ENCODE data around the gene MGAT5B. TPM values are rescaled to one million over a fixed set of nuclear protein-coding genes. Genes with fewer than 3 reads are reported as not detected.

MGAT5B gene
- total RNA-seq, 3 donors from 2014 or later = 0.18 to 0.41 (median 0.21) TPM

DNA sequence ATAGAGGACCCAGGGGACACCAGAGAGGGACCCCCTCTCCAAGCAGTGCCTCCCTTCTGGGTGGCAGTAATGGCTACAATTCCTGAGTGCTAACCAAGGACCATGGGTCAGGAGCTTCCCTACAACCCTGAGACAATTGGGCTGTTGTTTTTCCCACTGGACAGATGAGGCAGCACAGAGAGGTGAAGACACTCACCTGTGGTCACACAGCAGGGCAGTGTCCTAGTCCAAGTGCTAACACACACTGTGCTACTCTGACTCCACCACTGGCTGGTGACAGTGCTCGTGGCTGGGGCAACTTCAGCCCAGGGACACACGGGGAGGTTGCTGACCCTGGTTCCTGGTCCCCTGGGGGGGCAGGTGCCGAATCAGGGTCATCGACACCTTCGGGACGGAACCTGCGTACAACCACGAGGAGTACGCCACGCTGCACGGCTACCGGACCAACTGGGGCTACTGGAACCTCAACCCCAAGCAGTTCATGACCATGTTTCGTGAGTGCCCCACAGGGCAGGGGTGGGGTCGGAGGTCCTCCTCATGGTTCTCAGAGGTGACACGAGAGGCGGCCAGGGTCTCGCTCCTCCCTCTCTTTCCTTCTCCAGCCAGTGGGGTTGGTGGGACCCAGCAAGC, 58.1 kb downstream of the MGAT5B start:
- Mint-ChIP-seq H3K27me3 (ENCODE audit: low read depth) (peaks cover 7% of the 10 kb centered on the region), H3K4me1 (ENCODE audit: low read depth) (no peaks in the 10 kb centered on the region), H3K4me3 (no peak overlapping the region), H3K9me3 (no peaks in the 10 kb centered on the region), H3K36me3 (ENCODE audit: insufficient read depth) (no peaks in the 10 kb centered on the region)
- DNase-seq (no peak), ATAC-seq (no peak)

DNA sequence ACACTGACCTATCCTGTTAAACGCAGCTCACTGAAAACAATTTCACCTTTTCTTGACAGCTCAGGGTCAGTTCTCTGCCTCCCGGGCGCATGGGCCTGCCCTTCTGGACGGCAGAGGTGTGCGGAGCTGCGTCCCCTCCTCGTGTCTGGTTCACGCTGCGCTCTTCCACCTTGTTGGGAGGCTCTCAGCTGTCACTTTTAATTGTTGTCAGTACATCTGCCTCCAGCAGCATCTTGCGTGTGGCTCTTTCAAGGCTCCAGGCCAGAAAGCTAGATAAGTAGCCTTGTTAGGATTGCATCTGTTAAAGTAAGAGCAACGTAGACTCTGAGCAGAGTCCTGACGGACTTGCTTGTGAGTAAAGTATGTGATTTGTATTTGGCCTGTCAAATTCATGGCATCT, 59.4 kb downstream of the MGAT5B start:
- Mint-ChIP-seq H3K27me3 (ENCODE audit: low read depth) (peaks cover 7% of the 10 kb centered on the region), H3K9me3 (no peaks in the 10 kb centered on the region), H3K4me1 (ENCODE audit: low read depth) (no peaks in the 10 kb centered on the region), H3K36me3 (ENCODE audit: insufficient read depth) (no peaks in the 10 kb centered on the region), H3K4me3 (no peak overlapping the region)
- ATAC-seq = no peak
- DNase-seq = no peak

DNA sequence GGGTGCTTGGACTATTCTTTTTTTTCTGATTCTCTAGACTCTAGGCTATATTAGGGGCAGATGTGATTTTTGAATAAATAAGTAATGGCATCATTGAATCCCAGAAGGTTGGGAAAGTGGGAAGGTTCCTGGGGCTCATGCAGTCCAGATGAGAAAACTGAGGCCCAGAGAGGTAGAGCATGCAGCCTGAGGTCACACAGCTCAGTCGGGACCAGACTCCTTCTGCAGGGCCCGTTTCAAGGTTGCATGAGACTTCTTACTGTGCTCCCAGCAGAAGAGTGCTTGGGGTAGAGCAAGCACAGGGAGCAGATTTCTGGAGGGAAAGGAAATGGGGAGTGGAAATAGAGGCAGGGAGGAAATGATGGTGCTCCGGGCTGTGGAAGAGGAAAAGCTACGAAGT, 59.8 kb downstream of the MGAT5B start:
- DNase-seq (no peak), ATAC-seq (no peak)
- no peaks in the 10 kb centered on the region for H3K4me1 Mint-ChIP-seq (ENCODE audit: low read depth)
- no peaks in the 10 kb centered on the region for H3K36me3 Mint-ChIP-seq (ENCODE audit: insufficient read depth)
- no peak overlapping the region for H3K4me3 Mint-ChIP-seq
- no peaks in the 10 kb centered on the region for H3K9me3 Mint-ChIP-seq
- H3K27me3 Mint-ChIP-seq (ENCODE audit: low read depth) = peaks cover 7% of the 10 kb centered on the region

DNA sequence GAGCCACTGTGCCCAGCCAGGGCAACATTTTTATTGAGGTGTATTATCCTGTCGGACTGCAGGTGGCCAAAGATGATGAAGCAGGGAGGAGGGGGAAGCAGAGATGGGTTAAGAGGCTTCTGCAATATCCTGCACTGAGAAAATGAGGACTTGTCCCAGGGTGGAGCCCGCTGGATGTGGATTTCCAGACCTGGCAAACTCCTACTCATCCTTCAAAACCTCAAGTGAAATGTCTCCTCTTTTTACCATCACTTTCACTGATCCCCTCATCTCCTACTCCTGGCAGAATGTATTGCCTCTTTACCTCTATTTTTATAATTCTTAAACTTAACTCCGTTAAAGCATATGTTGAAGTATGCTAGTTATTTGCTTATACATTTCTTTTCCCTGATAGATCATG, 60.9 kb downstream of the MGAT5B start:
- Mint-ChIP-seq H3K4me3 (no peak overlapping the region), H3K9me3 (no peaks in the 10 kb centered on the region), H3K4me1 (ENCODE audit: low read depth) (no peaks in the 10 kb centered on the region), H3K27me3 (ENCODE audit: low read depth) (peaks cover 7% of the 10 kb centered on the region), H3K36me3 (ENCODE audit: insufficient read depth) (no peaks in the 10 kb centered on the region)
- DNase-seq (no peak), ATAC-seq (no peak)

DNA sequence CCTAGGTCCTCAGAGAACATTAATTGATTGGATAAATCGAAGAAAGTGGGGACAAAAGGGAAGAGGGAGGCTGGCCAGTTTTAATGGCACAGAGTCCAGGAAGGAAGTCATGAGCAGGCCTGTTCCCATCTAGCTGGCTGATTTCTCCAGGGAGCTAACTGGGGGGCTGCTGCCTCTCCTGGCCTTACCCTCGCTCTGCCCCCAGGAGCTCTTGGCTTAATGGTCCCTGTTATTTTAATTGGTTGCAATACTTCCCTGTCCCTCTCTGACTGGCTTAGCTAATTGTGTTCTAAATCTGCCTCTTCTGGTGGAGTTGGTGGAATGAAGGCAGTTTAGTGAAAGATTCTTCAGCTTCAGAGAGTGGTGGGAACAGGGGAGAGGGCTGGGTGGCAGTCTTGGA, 61.4 kb downstream of the MGAT5B start:
- H3K4me3 Mint-ChIP-seq = no peak overlapping the region
- peaks cover 7% of the 10 kb centered on the region for H3K27me3 Mint-ChIP-seq (ENCODE audit: low read depth)
- no peaks in the 10 kb centered on the region for H3K9me3 Mint-ChIP-seq
- no peak for ATAC-seq
- no peaks in the 10 kb centered on the region for H3K4me1 Mint-ChIP-seq (ENCODE audit: low read depth)
- no peak for DNase-seq
- H3K36me3 Mint-ChIP-seq (ENCODE audit: insufficient read depth) = no peaks in the 10 kb centered on the region

DNA sequence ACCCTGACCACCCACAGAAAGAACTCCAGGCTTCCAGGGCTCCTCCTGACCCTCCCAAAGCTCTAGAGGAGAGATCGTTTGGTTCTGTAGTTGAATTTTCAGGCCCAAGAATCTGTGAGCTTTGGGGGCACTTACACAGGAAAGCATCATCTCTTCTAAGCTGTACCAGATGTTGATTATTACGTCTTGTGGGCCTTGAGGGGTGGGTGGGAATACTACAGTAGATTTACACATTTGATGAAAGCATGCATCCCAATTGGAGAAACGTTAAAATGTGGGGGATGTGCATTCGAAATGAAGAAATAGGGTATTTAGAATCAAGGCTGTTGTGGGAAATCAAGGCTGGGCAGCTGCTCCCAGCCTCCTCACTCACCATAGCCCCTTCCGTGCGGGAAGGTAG, 61.9 kb downstream of the MGAT5B start:
- ATAC-seq (no peak), DNase-seq (no peak)
- H3K4me3 Mint-ChIP-seq = no peak overlapping the region
- no peaks in the 10 kb centered on the region for H3K4me1 Mint-ChIP-seq (ENCODE audit: low read depth)
- H3K36me3 Mint-ChIP-seq (ENCODE audit: insufficient read depth) = no peaks in the 10 kb centered on the region
- H3K27me3 Mint-ChIP-seq (ENCODE audit: low read depth) = peaks cover 7% of the 10 kb centered on the region
- H3K9me3 Mint-ChIP-seq = no peaks in the 10 kb centered on the region

DNA sequence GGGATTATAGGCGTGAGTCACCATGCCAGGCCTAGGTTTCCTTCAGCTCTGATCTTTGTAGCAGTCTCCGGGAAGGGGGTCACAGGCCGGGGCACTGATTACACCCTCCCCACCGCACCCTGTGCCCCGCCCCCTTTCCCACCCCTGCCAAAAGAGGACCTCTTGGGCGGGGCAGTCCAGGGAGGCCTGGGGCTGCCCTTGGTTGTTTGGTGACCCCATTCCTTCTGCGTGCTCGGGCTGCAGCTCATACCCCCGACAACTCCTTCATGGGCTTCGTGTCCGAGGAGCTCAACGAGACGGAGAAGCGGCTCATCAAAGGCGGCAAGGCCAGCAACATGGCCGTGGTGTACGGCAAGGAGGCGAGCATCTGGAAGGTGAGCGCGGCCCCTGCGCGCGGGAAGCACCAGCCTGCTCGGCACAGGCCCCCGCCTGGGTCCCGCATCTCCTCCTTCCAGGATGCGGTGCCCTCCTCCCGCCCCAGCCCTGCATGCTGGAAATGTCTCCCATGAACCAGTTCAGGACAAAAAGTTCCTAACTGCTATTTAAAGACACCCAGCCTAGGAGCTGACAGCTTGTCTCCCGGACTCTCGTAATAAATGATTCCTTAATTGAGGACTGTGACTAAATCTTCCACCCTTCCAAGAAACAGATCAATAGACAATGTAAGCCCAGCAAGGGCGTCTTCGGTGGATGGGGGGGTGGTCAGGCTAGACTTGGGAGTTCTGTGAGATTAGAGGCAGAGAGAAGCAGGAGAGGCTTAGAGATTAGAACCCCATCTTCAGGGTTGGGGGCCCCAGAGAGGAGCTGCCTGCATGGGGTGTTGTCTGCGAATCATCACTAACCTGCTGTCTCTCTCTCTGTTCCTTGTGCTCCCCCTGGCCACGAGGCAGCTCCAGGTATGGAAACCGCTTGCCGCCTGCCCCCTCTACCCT, 64.5 kb downstream of the MGAT5B start:
- Mint-ChIP-seq H3K4me3 (no peak overlapping the region), H3K27me3 (ENCODE audit: low read depth) (peaks cover 5% of the 10 kb centered on the region), H3K36me3 (ENCODE audit: insufficient read depth) (no peaks in the 10 kb centered on the region), H3K9me3 (no peaks in the 10 kb centered on the region), H3K4me1 (ENCODE audit: low read depth) (no peaks in the 10 kb centered on the region)
- ATAC-seq (no peak), DNase-seq (no peak)

DNA sequence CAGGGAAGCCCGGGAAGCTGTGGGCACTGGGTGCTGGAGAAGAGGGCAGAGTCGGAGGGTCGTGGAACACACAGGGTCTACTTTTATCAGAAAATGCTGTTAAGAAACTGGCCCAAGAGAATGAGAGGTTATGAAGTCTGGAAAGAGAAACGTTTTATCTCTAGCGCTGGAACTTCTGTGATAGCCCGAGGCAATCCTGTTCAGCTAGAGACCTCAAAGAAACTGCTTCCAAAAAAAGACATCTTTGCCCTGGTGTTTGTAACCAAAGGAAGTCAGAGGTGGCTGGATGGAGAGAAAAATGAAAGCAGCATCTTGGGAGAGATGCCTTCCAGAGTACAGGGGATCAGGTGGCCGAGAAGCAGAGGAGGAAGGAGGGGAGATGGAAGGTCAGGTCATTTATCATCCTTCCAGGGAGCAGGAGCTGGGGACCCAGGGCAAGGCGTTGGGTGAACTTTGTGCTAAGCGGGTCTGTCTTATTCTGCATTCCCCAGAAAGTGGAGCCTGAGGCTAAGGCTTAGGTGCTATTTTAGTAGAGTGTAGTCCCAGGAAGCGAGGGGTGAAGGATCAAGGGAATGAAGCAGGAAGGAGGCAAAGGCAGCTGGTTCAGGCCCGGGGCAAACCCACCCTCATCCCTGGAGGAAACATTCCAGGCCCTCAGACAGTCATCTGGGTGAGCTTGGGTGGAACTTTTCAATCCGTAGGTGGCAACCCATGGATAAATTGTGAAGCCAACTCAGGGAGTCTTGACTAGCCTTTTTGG, 66.5 kb downstream of the MGAT5B start:
- H3K4me3 Mint-ChIP-seq = no peak overlapping the region
- no peaks in the 10 kb centered on the region for H3K36me3 Mint-ChIP-seq (ENCODE audit: insufficient read depth)
- no peaks in the 10 kb centered on the region for H3K27me3 Mint-ChIP-seq (ENCODE audit: low read depth)
- no peak for ATAC-seq
- H3K4me1 Mint-ChIP-seq (ENCODE audit: low read depth) = no peaks in the 10 kb centered on the region
- no peaks in the 10 kb centered on the region for H3K9me3 Mint-ChIP-seq
- no peak for DNase-seq

DNA sequence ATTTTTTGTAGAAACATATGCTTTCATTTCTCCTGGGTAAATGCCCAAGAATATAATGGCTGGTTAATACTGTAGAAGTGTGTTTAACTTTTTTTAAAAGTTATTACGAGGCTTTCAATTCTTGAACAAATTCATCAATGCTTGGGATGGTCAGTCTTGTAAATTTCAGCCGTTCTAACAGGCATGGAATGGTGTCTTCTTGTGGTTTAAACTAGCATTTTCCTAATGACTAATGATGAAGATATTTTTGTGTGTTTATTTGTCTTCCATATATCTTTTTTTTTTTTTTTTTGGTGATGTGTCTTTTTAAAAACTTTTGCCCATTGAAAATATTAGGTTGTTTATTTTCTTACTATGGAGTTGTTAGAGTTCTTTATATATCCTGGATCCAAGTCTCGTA, 67.1 kb downstream of the MGAT5B start:
- DNase-seq = no peak
- Mint-ChIP-seq H3K4me1 (ENCODE audit: low read depth) (no peaks in the 10 kb centered on the region), H3K9me3 (no peaks in the 10 kb centered on the region), H3K27me3 (ENCODE audit: low read depth) (no peaks in the 10 kb centered on the region), H3K36me3 (ENCODE audit: insufficient read depth) (no peaks in the 10 kb centered on the region), H3K4me3 (no peak overlapping the region)
- no peak for ATAC-seq

DNA sequence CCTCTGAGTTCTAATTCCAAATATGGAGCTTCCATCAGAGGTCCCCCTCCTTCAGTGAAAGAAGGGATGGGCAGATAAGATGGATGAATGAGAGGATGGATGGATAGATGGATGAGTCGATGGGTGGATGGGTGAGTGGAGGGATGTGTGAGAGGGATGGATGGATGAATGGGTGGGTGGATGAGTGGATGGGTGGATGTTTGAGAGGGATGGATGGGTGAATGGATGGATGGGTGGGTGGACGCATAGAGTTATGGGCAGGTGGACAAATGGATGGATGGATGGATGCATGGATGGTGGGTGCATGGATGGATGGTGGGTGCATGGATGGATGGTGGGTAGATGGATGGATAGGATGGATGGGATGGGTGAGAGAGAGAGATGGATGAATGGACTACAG, 69.0 kb downstream of the MGAT5B start:
- DNase-seq (no peak), ATAC-seq (no peak)
- Mint-ChIP-seq H3K4me3 (no peak overlapping the region), H3K4me1 (ENCODE audit: low read depth) (no peaks in the 10 kb centered on the region), H3K27me3 (ENCODE audit: low read depth) (no peaks in the 10 kb centered on the region), H3K9me3 (no peaks in the 10 kb centered on the region), H3K36me3 (ENCODE audit: insufficient read depth) (no peaks in the 10 kb centered on the region)

DNA sequence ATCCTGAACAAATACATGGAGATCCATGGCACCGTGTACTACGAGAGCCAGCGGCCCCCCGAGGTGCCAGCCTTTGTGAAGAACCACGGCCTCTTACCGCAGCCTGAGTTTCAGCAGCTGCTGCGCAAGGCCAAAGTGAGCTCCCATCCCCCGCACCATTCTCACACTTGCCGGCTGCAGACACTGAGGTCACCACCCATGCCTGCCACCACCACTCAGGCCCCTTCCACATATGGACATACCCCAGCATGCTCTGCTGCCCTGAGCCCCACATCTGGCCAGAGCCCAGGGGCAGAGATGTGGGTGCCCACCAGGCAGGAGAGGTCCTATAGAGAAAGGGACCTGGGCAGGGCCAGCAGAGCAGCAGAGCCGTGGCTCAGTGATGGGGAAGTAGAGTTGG, 69.8 kb downstream of the MGAT5B start:
- Mint-ChIP-seq H3K4me3 (no peak overlapping the region), H3K9me3 (no peaks in the 10 kb centered on the region), H3K4me1 (ENCODE audit: low read depth) (no peaks in the 10 kb centered on the region), H3K27me3 (ENCODE audit: low read depth) (peaks cover 2% of the 10 kb centered on the region), H3K36me3 (ENCODE audit: insufficient read depth) (no peaks in the 10 kb centered on the region)
- no peak for ATAC-seq
- DNase-seq = no peak

DNA sequence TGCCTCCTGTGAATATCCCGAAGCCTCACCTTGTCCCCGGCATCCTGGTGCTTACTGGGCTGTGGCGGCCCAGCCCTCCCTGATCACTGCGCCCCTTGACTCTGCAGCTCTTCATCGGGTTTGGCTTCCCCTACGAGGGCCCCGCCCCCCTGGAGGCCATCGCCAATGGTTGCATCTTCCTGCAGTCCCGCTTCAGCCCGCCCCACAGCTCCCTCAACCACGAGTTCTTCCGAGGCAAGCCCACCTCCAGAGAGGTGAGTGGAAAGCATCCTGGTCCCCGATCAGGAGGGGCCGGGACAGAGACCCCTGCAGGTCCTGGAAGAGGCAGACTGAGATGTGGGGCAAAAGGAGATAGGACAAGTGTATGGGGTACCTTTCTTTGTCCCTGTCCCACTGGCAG, 72.1 kb downstream of the MGAT5B start:
- Mint-ChIP-seq H3K4me1 (ENCODE audit: low read depth) (no peaks in the 10 kb centered on the region), H3K4me3 (no peak overlapping the region), H3K9me3 (no peaks in the 10 kb centered on the region), H3K36me3 (ENCODE audit: insufficient read depth) (no peaks in the 10 kb centered on the region), H3K27me3 (ENCODE audit: low read depth) (peaks cover 2% of the 10 kb centered on the region)
- ATAC-seq (no peak), DNase-seq (no peak)

DNA sequence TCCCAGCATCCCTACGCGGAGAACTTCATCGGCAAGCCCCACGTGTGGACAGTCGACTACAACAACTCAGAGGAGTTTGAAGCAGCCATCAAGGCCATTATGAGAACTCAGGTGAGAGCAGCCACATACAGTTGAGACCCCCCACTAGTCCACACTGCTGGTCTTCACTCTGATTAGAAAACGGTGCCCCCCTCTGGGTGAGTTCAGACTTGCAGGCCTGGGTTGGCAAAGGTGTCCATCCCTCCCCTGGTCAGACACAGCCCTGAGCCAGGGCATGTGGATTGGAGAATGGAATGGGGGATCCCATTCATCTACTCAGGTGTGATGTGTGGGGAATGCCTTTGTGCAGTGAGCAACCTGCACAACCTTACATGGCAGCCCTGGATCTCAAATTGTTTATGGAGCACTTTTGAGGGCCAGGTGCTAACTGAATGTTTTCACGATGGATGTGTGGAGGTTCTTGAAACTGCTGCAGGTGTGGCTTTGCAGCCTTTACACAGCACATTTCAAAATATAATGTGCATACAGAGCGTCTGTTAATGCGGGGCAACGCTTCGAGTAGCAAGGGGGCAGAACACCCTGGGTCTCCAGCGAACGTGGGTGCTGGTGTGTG, 72.6 kb downstream of the MGAT5B start:
- H3K4me3 Mint-ChIP-seq = no peak overlapping the region
- no peaks in the 10 kb centered on the region for H3K9me3 Mint-ChIP-seq
- ATAC-seq = no peak
- H3K4me1 Mint-ChIP-seq (ENCODE audit: low read depth) = no peaks in the 10 kb centered on the region
- no peaks in the 10 kb centered on the region for H3K36me3 Mint-ChIP-seq (ENCODE audit: insufficient read depth)
- H3K27me3 Mint-ChIP-seq (ENCODE audit: low read depth) = peaks cover 2% of the 10 kb centered on the region
- DNase-seq = no peak

DNA sequence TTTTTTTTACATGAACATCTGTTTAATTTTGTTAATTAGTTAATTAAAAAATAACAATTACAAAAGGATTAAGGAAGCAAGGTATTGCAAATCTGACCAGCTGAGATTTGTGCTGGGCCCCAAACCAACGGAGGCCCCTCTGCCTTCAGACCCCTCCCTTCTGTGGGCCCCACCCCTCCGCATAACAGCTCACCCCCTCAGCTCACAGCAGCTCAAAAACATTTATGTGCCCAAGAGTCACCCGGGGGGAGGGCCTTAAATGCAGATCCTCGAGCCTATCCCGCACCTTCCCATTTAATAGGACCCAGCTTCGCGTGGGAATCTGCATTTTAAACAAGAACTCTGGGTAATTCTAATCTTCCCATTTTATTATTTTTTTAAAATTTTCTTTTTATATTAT, 75.0 kb downstream of the MGAT5B start:
- DNase-seq = no peak
- no peaks in the 10 kb centered on the region for H3K4me1 Mint-ChIP-seq (ENCODE audit: low read depth)
- ATAC-seq = no peak

More for the DNA sequence above, 75.0 kb downstream of the MGAT5B start:
- no peaks in the 10 kb centered on the region for H3K36me3 Mint-ChIP-seq (ENCODE audit: insufficient read depth)
- H3K4me3 Mint-ChIP-seq = no peak overlapping the region
- H3K27me3 Mint-ChIP-seq (ENCODE audit: low read depth) = peaks cover 2% of the 10 kb centered on the region
- H3K9me3 Mint-ChIP-seq = no peaks in the 10 kb centered on the region

Measured in activated T-cell treated with anti-CD3 and anti-CD28 coated beads, Interleukin-2, amount 50 U/mL, for 4 hours (primary cell).